Measurements from ENCODE around the gene DSCAML1. TPM values are rescaled to one million over a fixed set of nuclear protein-coding genes. Genes with fewer than 3 reads are reported as not detected.

Gene DSCAML1
- total RNA-seq, 1 experiment from 2014 or later: not detected

- BruUV-seq (replicated peaks): no TSS peak
- Histone ChIP-seq H3K36me3 (ENCODE audit: control insufficient read depth in 1 of 2, insufficient read depth in 2 of 2, low read length in 2 of 2) (no peaks in the 10 kb centered on the region), H4K20me1 (ENCODE audit: insufficient read depth) (no peaks in the 10 kb centered on the region), H2AFZ (ENCODE audit: low read depth, low read length, poor library complexity, severe bottlenecking) (no peak overlapping the region), H3K27ac (ENCODE audit: low read depth, low read length) (no peak overlapping the region), H3K4me1 (ENCODE audit: control insufficient read depth in 1 of 2, insufficient read depth in 2 of 2, low read length in 2 of 2) (no peaks in the 10 kb centered on the region), H3K4me3 (replicated peaks in 1 of 2; ENCODE audit: low read depth in 1 of 2, low read length in 2 of 2) (no peak overlapping the region), H3K9me3 (ENCODE audit: control insufficient read depth in 1 of 2, insufficient read depth in 1 of 2, low read depth in 1 of 2, low read length in 2 of 2) (no peaks in the 10 kb centered on the region), H3K9ac (ENCODE audit: low read length) (no peak overlapping the region), H3K9me2 (ENCODE audit: insufficient read depth) (no peaks in the 10 kb centered on the region), H3K27me3 (ENCODE audit: insufficient read depth, low read length) (peaks cover 9% of the 10 kb centered on the region; the same call in 1 of the 2 replicates), H3K79me2 (ENCODE audit: insufficient read depth, low read length) (no peaks in the 10 kb centered on the region), H3K4me2 (ENCODE audit: low read length) (no peak overlapping the region)
- POLR2A ChIA-PET: no interaction called here
- no peak for ATAC-seq
- RAD21 ChIA-PET (ENCODE audit: low non-redundant PET in 1 of 2, low total read pairs in 2 of 2, uncharacterized antibody in 2 of 2, unreplicated experiment in 2 of 2): interaction anchor here in 1 of 2 experiments (0.6 kb wide), 1 partner anchor 39 kb away, joined by 5 read pairs; no protein-coding TSS in a partner anchor
- CTCF ChIA-PET: interaction anchor here (4.9 kb wide), 1 partner anchor 388 kb away, joined by 87 read pairs; no protein-coding TSS in a partner anchor
- TF ChIP-seq CTCF (IDR thresholded peaks at IDR 0.05 in 2 of 3, conservative IDR thresholded peaks at IDR 0.05 in 1 of 3; ENCODE audit: borderline replicate concordance in 1 of 3, insufficient read depth in 1 of 3, low read depth in 2 of 3, low read length in 2 of 3) (peak in 2 of 3 experiments; percentile 10 to 11; a peak in 1 of 6 replicates), TCF7L2 (IDR thresholded peaks at IDR 0.05; ENCODE audit: borderline replicate concordance, extremely low read depth, insufficient read depth, insufficient read length) (no peak), RAD21 (IDR thresholded peaks at IDR 0.05; ENCODE audit: low read depth) (0 out of 2 replicates have a peak, but pooled peaks have one; percentile 18), EGR1 (IDR thresholded peaks at IDR 0.05; ENCODE audit: low read depth) (no peak)
- no peak for DNase-seq (ENCODE audit: low read depth, low spot score)
- intact Hi-C loops (cut with micrococcal nuclease): loop anchor here (10.0 kb wide), 1 partner anchor 516 kb away; no protein-coding TSS in a partner anchor
Measured at GRCh38 chr11:117428856-117429229, 368.2 kb downstream of the DSCAML1 start.

- H4K20me1 ChIP-seq (ENCODE audit: insufficient read depth): no peaks in the 10 kb centered on the region
- H3K27ac ChIP-seq (ENCODE audit: low read depth, low read length): no peak overlapping the region
- no peaks in the 10 kb centered on the region for H3K36me3 ChIP-seq (ENCODE audit: control insufficient read depth in 1 of 2, insufficient read depth in 2 of 2, low read length in 2 of 2)
- no peak overlapping the region for H2AFZ ChIP-seq (ENCODE audit: low read depth, low read length, poor library complexity, severe bottlenecking)
- no peak overlapping the region for H3K9ac ChIP-seq (ENCODE audit: low read length)
- intact Hi-C loops (cut with micrococcal nuclease): loop anchor here (10.0 kb wide), 1 partner anchor 516 kb away; no protein-coding TSS in a partner anchor
- DNase-seq (ENCODE audit: low read depth, low spot score): no peak
- no peaks in the 10 kb centered on the region for H3K79me2 ChIP-seq (ENCODE audit: insufficient read depth, low read length)
- H3K9me2 ChIP-seq (ENCODE audit: insufficient read depth): no peaks in the 10 kb centered on the region
- no peak overlapping the region for H3K4me3 ChIP-seq (replicated peaks in 1 of 2; ENCODE audit: low read depth in 1 of 2, low read length in 2 of 2)
- ChIA-PET RAD21 (ENCODE audit: low non-redundant PET in 1 of 2, low total read pairs in 2 of 2, uncharacterized antibody in 2 of 2, unreplicated experiment in 2 of 2) (interaction anchor here in 1 of 2 experiments (0.6 to 0.8 kb wide), 2 partner anchors 38 to 68 kb away, joined by 5 to 6 read pairs; no protein-coding TSS in a partner anchor), CTCF (interaction anchor here (2.6 to 4.9 kb wide), 2 partner anchors 380 to 389 kb away, joined by 77 to 87 read pairs; no protein-coding TSS in a partner anchor), POLR2A (no interaction called here)
- H3K4me1 ChIP-seq (ENCODE audit: control insufficient read depth in 1 of 2, insufficient read depth in 2 of 2, low read length in 2 of 2): no peaks in the 10 kb centered on the region
- no peak overlapping the region for H3K4me2 ChIP-seq (ENCODE audit: low read length)
- ATAC-seq: no peak
- H3K9me3 ChIP-seq (ENCODE audit: control insufficient read depth in 1 of 2, insufficient read depth in 1 of 2, low read depth in 1 of 2, low read length in 2 of 2): no peaks in the 10 kb centered on the region
- no TSS peak for BruUV-seq (replicated peaks)
- H3K27me3 ChIP-seq (ENCODE audit: insufficient read depth, low read length): peaks cover 9% of the 10 kb centered on the region; the same call in 1 of the 2 replicates
- TF ChIP-seq MAX (IDR thresholded peaks at IDR 0.05): no peak
- TF ChIP-seq FOSL1 (IDR thresholded peaks at IDR 0.05; ENCODE audit: low read depth): no peak
- no peak for TF ChIP-seq ZFX (IDR thresholded peaks at IDR 0.05)
- no peak for TF ChIP-seq ZNF274 (IDR thresholded peaks at IDR 0.05; ENCODE audit: low read depth, low read length)
- TF ChIP-seq SIN3A (IDR thresholded peaks at IDR 0.05; ENCODE audit: low read depth): no peak
- TF ChIP-seq CTCF (IDR thresholded peaks at IDR 0.05 in 2 of 3, conservative IDR thresholded peaks at IDR 0.05 in 1 of 3; ENCODE audit: borderline replicate concordance in 1 of 3, insufficient read depth in 1 of 3, low read depth in 2 of 3, low read length in 2 of 3): no peak
- TF ChIP-seq CEBPB (IDR thresholded peaks at IDR 0.05; ENCODE audit: low read depth): no peak
- TF ChIP-seq EZH2phosphoT487 (IDR thresholded peaks at IDR 0.05; ENCODE audit: borderline replicate concordance): no peak
Measured at GRCh38 chr11:117428186-117428855, 368.7 kb downstream of the DSCAML1 start.

All from HCT116 (cell line).